ENCODE results near the gene USF3. TPM values are rescaled to one million over a fixed set of nuclear protein-coding genes. Genes with fewer than 3 reads are reported as not detected.

The USF3 gene
- total RNA-seq, 1 experiment from 2014 or later = 13.5 TPM

DNA sequence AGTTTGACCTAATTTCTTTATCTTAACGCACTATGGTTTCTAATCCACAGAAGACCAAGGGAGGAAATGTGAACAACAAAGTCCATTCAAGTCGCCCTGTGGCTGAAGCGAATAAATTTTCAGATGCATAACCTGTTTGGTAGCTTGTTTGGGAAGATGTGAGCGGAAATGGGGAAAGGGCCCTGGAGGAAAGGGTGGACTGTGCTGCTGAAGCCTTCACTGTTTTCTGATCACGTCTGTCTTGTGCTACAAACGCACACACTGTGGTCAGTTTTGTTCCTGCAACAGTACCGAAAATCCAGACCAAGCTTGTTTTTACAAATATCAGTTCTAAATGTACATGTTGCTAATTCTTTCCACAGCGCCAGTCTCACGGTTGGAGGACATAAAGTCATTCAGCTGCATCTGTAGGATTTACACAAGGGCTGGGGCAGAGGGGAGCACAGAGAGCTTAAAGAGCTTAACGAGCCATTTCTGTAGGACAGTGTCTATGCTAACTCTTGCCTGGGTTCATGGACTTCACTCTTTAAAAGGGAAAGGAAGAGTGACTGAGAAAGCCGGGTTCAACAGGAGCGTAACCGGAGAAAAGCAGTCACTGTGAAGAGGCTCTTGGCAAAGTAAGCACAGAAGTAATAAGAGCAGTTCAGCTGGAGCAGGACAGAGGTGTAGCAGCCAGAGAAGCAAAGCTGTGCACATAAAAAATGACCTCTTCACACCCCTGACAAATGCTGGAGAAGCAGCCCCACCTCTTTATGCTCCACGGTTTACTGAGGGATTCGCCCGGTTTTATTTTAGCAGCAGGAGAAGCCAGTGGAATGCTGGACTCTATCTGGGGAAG, 66.6 kb downstream of the USF3 start:
- H3K4me2 ChIP-seq (ENCODE audit: low read length) = no peak overlapping the region
- CTCF ChIA-PET = interaction anchor here (0.8 to 2.0 kb wide), 3 partner anchors 52 to 136 kb away, joined by 3 to 4 read pairs (median 4); no protein-coding TSS in a partner anchor
- no peaks in the 10 kb centered on the region for H4K20me1 ChIP-seq (ENCODE audit: insufficient read depth)
- BruUV-seq (replicated peaks) = no TSS peak
- H3K4me1 ChIP-seq (ENCODE audit: control insufficient read depth in 1 of 2, insufficient read depth in 2 of 2, low read length in 2 of 2) = peaks cover 0 to 9% of the 10 kb centered on the region in 2 experiments; a peak in 1 of 4 replicates
- no peaks in the 10 kb centered on the region for H3K27me3 ChIP-seq (ENCODE audit: insufficient read depth, low read length)
- intact Hi-C loops (cut with micrococcal nuclease) = loop anchor here (5.0 to 10.0 kb wide), 3 partner anchors 335 to 985 kb away; partner anchors contain the start of gene CCDC80
- ATAC-seq (no peak), DNase-seq (ENCODE audit: low read depth, low spot score) (no peak)
- H3K9me2 ChIP-seq (ENCODE audit: insufficient read depth) = no peaks in the 10 kb centered on the region
- TF ChIP-seq SIN3A (IDR thresholded peaks at IDR 0.05; ENCODE audit: low read depth) (no peak), YY1 (IDR thresholded peaks at IDR 0.05; ENCODE audit: extremely low read depth, insufficient replicate concordance, low read depth, low read length) (no peak), JUND (IDR thresholded peaks at IDR 0.05) (no peak), TCF7L2 (IDR thresholded peaks at IDR 0.05; ENCODE audit: borderline replicate concordance, extremely low read depth, insufficient read depth, insufficient read length) (no peak), EZH2 (IDR thresholded peaks at IDR 0.05) (no peak), POLR2AphosphoS5 (IDR thresholded peaks at IDR 0.05; ENCODE audit: low read depth, low read length) (no peak), CEBPB (IDR thresholded peaks at IDR 0.05; ENCODE audit: low read depth) (no peak), SP1 (IDR thresholded peaks at IDR 0.05; ENCODE audit: low read depth) (no peak), EZH2phosphoT487 (IDR thresholded peaks at IDR 0.05; ENCODE audit: borderline replicate concordance) (no peak)
- TF ChIP-seq, protein P1, sequence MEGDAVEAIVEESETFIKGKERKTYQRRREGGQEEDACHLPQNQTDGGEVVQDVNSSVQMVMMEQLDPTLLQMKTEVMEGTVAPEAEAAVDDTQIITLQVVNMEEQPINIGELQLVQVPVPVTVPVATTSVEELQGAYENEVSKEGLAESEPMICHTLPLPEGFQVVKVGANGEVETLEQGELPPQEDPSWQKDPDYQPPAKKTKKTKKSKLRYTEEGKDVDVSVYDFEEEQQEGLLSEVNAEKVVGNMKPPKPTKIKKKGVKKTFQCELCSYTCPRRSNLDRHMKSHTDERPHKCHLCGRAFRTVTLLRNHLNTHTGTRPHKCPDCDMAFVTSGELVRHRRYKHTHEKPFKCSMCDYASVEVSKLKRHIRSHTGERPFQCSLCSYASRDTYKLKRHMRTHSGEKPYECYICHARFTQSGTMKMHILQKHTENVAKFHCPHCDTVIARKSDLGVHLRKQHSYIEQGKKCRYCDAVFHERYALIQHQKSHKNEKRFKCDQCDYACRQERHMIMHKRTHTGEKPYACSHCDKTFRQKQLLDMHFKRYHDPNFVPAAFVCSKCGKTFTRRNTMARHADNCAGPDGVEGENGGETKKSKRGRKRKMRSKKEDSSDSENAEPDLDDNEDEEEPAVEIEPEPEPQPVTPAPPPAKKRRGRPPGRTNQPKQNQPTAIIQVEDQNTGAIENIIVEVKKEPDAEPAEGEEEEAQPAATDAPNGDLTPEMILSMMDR (IDR thresholded peaks at IDR 0.05 in 2 of 3, conservative IDR thresholded peaks at IDR 0.05 in 1 of 3; ENCODE audit: borderline replicate concordance in 1 of 3, insufficient read depth in 1 of 3, low read depth in 2 of 3, low read length in 2 of 3) = no peak
- TF ChIP-seq, protein P2, sequence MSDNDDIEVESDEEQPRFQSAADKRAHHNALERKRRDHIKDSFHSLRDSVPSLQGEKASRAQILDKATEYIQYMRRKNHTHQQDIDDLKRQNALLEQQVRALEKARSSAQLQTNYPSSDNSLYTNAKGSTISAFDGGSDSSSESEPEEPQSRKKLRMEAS (IDR thresholded peaks at IDR 0.05) = no peak
- TF ChIP-seq, protein P3, sequence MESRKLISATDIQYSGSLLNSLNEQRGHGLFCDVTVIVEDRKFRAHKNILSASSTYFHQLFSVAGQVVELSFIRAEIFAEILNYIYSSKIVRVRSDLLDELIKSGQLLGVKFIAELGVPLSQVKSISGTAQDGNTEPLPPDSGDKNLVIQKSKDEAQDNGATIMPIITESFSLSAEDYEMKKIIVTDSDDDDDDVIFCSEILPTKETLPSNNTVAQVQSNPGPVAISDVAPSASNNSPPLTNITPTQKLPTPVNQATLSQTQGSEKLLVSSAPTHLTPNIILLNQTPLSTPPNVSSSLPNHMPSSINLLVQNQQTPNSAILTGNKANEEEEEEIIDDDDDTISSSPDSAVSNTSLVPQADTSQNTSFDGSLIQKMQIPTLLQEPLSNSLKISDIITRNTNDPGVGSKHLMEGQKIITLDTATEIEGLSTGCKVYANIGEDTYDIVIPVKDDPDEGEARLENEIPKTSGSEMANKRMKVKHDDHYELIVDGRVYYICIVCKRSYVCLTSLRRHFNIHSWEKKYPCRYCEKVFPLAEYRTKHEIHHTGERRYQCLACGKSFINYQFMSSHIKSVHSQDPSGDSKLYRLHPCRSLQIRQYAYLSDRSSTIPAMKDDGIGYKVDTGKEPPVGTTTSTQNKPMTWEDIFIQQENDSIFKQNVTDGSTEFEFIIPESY (IDR thresholded peaks at IDR 0.05; ENCODE audit: extremely low read depth, insufficient replicate concordance, low read length) = no peak
- no peaks in the 10 kb centered on the region for H3K9me3 ChIP-seq (ENCODE audit: control insufficient read depth in 1 of 2, insufficient read depth in 1 of 2, low read depth in 1 of 2, low read length in 2 of 2)
- H3K36me3 ChIP-seq (ENCODE audit: control insufficient read depth in 1 of 2, insufficient read depth in 2 of 2, low read length in 2 of 2) = no peaks in the 10 kb centered on the region
- RAD21 ChIA-PET (ENCODE audit: low non-redundant PET in 1 of 2, low total read pairs in 2 of 2, uncharacterized antibody in 2 of 2, unreplicated experiment in 2 of 2) = no interaction called here
- no peak overlapping the region for H3K4me3 ChIP-seq (replicated peaks in 1 of 2; ENCODE audit: low read depth in 1 of 2, low read length in 2 of 2)
- no peaks in the 10 kb centered on the region for H3K79me2 ChIP-seq (ENCODE audit: insufficient read depth, low read length)
- POLR2A ChIA-PET = no interaction called here
- H3K9ac ChIP-seq (ENCODE audit: low read length) = no peak overlapping the region
- H2AFZ ChIP-seq (ENCODE audit: low read depth, low read length, poor library complexity, severe bottlenecking) = no peak overlapping the region
- H3K27ac ChIP-seq (ENCODE audit: low read depth, low read length) = no peak overlapping the region
